Heart left ventricle (tissue), 13 donors: ENCODE results near the gene PARVG.

Experiments used
- CTCF ChIP-seq, 12 donors: fragments of 200-600 bp; sonication (generic) in 4 of 12; IDR thresholded peaks; one replicate each; pipeline versions ENCODE4 v1.5.0 to v1.8.0; 2018 to 2022; ENCODE audit warnings: antibody characterized with exemption in 12 of 12, mild to moderate bottlenecking in 5 of 12
- POLR2A ChIP-seq, 2 donors: fragments of 450-650 bp; IDR thresholded peaks; one replicate each; pipeline ENCODE4 v1.6.1; 2017; ENCODE audit warnings: antibody characterized with exemption in 2 of 2, mild to moderate bottlenecking in 2 of 2, moderate library complexity in 2 of 2
- donor health status: ischemic (EF 13 %, LVEDD 7.1; RV severe dilation, severe dysfunction).
- donor health status: DM: no; HTN: yes; CAD: no.
- donor health status: DM: no; HTN: no; CAD: no.
- donor health status: ischemic (EF 25% LVEDD 6.9; RV normal size, moderate dysfunction).
- donor health status: ischemic (EF 25% LVEDD 5.7; RV mildly dilated, moderate dysfunction).
- donor health status: ischemic (EF 35%, LVEDD 5.7; RV mildly dilated, moderate dysfunction).
- donor health status: nonischemic (EF 11% LVEDD 7.7; RV severe dilation, severe dysfunction).
- donor health status: DM: yes; HTN: yes; CAD: no.
- donor health status: PGD.
- donor health status: ischemic (EF 29% LVEDD 5.4; RV normal size, mild dysfunction).
- donor health status: nonischemic (EF 23%, LVEDD 6.1; RV moderate dilation, normal function).

- TF ChIP-seq POLR2A (IDR thresholded peaks at IDR 0.05) = no peak
- TF ChIP-seq CTCF (IDR thresholded peaks at IDR 0.05) = no peak
Measured at GRCh38 chr22:44133161-44133560, 47.6 kb upstream of the PARVG start.
